ENCODE measurements around the gene KAZN. TPM values are rescaled to one million over a fixed set of nuclear protein-coding genes. Genes with fewer than 3 reads are reported as not detected.
A peak's percentile ranks its signal among the peaks of the same experiment; 100 is the strongest.

The KAZN gene
- total RNA-seq, 1 donor from 2014 or later, result 33.5 TPM

- TF ChIP-seq, protein P1, sequence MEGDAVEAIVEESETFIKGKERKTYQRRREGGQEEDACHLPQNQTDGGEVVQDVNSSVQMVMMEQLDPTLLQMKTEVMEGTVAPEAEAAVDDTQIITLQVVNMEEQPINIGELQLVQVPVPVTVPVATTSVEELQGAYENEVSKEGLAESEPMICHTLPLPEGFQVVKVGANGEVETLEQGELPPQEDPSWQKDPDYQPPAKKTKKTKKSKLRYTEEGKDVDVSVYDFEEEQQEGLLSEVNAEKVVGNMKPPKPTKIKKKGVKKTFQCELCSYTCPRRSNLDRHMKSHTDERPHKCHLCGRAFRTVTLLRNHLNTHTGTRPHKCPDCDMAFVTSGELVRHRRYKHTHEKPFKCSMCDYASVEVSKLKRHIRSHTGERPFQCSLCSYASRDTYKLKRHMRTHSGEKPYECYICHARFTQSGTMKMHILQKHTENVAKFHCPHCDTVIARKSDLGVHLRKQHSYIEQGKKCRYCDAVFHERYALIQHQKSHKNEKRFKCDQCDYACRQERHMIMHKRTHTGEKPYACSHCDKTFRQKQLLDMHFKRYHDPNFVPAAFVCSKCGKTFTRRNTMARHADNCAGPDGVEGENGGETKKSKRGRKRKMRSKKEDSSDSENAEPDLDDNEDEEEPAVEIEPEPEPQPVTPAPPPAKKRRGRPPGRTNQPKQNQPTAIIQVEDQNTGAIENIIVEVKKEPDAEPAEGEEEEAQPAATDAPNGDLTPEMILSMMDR (IDR thresholded peaks at IDR 0.05), result no peak
- Histone ChIP-seq H3K27me3 (no peaks in the 10 kb centered on the region), H3K4me1 (no peaks in the 10 kb centered on the region), H3K9me3 (no peaks in the 10 kb centered on the region), H3K36me3 (no peaks in the 10 kb centered on the region), H3K4me3 (no peak overlapping the region), H3K27ac (peak overlapping the region; percentile 58)
- intact Hi-C loops (cut with DNase I), result no loop called here
- ATAC-seq, result peak; percentile 76
- DNase-seq, result peak; percentile 66
These were observed 28.6 kb downstream of the KAZN start for GRCh38 chr1:14626869-14627607.

DNA sequence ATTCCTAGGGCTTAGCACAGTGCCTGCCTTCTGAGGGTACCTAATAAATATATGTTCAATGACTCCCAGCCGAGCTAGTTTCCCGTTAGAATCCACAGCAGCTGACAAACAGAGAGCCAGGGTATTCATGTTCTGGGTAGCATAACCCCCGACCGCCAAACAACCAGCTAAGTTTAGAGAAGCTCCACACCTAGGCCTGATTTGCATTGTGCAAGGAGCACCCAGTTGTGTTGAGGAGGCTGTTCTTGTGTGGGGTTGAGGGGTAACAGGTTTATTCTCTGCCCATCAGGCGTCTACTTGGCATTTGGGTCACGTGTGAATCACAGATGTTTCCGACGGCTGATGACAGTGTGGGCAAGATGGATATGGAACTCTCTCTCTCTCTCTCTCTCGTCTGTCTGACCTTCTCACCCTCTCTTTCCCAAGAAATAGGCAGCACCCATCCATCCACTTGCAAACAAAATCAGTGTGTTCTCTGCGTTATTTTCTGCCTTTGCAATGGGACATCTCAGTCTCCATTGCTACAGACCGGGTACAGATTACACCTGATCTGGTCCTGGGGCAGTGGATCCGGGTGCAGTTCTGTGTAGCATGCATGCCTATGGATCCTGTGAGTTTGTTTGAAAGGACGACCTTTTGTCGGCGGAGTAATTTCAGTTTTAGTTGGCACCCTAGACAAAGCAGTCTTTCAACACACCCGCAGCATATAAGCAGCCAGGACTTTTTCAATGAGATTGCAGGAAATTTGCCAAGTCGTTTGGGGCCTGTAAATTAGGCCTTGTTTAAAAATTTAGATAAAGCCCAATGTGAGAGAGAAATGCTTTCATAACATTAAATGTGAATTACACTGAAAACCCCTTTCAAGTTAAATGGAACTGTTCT, 29.4 kb downstream of the KAZN start:
- intact Hi-C loops (cut with DNase I), result no loop called here
- ATAC-seq (peak; percentile 36), DNase-seq (no peak)
- Histone ChIP-seq H3K27ac (peak overlapping the region; percentile 58), H3K27me3 (no peaks in the 10 kb centered on the region), H3K36me3 (no peaks in the 10 kb centered on the region), H3K9me3 (no peaks in the 10 kb centered on the region), H3K4me3 (no peak overlapping the region), H3K4me1 (no peaks in the 10 kb centered on the region)
- TF ChIP-seq, protein P1 (IDR thresholded peaks at IDR 0.05), result no peak

GRCh38 chr1:14629363-14630014, 31.0 kb downstream of the KAZN start:
- Histone ChIP-seq H3K4me3 (no peak overlapping the region), H3K27me3 (no peaks in the 10 kb centered on the region), H3K36me3 (no peaks in the 10 kb centered on the region), H3K9me3 (no peaks in the 10 kb centered on the region), H3K4me1 (no peaks in the 10 kb centered on the region), H3K27ac (no peak overlapping the region)
- ATAC-seq, result no peak
- TF ChIP-seq, protein P1 (IDR thresholded peaks at IDR 0.05), result no peak
- intact Hi-C loops (cut with DNase I), result no loop called here
- DNase-seq, result no peak

DNA sequence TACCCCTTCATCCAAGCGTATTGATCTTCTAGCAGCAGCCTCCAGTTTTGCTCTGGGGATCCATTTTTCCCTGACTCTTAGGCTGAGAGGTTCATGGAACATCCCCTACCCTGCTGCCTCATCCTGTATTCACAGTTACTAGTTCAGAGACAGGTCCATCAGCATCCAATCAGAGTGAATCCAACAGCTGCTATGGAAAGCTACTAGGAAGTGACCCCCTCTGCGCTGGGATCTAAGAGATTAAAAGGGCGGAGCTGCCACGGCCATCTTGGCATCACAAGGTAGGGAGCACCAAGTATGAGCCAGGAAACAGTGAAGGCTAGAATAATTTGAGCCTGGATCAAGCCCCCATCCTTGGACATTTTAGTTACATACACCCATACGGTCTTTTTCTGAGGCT, 32.5 kb downstream of the KAZN start:
- no peaks in the 10 kb centered on the region for H3K4me1 ChIP-seq
- ATAC-seq (no peak), DNase-seq (no peak)
- no peaks in the 10 kb centered on the region for H3K27me3 ChIP-seq
- H3K36me3 ChIP-seq, result no peaks in the 10 kb centered on the region
- H3K27ac ChIP-seq, result no peak overlapping the region
- TF ChIP-seq, protein P1 (IDR thresholded peaks at IDR 0.05), result no peak
- H3K4me3 ChIP-seq, result no peak overlapping the region
- intact Hi-C loops (cut with DNase I), result no loop called here
- no peaks in the 10 kb centered on the region for H3K9me3 ChIP-seq

DNA sequence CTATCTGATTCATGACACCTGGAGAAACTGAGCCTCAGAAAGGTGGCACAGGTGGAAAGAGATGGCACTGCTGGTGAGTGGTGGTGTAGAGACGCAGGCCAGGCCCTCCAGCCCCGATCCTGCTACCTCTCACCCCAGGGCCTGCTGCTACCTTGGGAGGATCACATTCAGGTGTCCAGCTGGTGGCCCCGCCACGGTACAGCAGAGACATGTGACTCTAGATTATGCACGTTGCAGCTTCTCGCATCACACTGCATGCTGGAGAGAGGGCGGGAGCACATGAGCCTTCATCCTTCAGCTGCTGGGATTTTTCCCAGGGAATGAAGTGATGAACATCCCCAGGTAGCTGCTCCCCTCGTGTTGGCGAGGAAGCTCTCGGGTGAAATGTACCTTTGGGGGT, 32.9 kb downstream of the KAZN start:
- DNase-seq, result no peak
- H3K4me3 ChIP-seq, result no peak overlapping the region
- TF ChIP-seq, protein P1 (IDR thresholded peaks at IDR 0.05), result no peak
- H3K9me3 ChIP-seq, result no peaks in the 10 kb centered on the region
- H3K27me3 ChIP-seq, result no peaks in the 10 kb centered on the region
- no peaks in the 10 kb centered on the region for H3K4me1 ChIP-seq
- no peaks in the 10 kb centered on the region for H3K36me3 ChIP-seq
- ATAC-seq, result no peak
- intact Hi-C loops (cut with DNase I), result no loop called here
- H3K27ac ChIP-seq, result no peak overlapping the region

All from upper lobe of right lung (tissue), 1 donor.